ENCODE measurements around the gene FOXJ2.
A peak's percentile ranks its signal among the peaks of the same experiment; 100 is the strongest.
"Not testable (repeated sequence)": the region's sequence is repeated elsewhere in the genome, so short reads cannot be mapped to it uniquely, and the experiment has no call there.

The FOXJ2 gene

DNA sequence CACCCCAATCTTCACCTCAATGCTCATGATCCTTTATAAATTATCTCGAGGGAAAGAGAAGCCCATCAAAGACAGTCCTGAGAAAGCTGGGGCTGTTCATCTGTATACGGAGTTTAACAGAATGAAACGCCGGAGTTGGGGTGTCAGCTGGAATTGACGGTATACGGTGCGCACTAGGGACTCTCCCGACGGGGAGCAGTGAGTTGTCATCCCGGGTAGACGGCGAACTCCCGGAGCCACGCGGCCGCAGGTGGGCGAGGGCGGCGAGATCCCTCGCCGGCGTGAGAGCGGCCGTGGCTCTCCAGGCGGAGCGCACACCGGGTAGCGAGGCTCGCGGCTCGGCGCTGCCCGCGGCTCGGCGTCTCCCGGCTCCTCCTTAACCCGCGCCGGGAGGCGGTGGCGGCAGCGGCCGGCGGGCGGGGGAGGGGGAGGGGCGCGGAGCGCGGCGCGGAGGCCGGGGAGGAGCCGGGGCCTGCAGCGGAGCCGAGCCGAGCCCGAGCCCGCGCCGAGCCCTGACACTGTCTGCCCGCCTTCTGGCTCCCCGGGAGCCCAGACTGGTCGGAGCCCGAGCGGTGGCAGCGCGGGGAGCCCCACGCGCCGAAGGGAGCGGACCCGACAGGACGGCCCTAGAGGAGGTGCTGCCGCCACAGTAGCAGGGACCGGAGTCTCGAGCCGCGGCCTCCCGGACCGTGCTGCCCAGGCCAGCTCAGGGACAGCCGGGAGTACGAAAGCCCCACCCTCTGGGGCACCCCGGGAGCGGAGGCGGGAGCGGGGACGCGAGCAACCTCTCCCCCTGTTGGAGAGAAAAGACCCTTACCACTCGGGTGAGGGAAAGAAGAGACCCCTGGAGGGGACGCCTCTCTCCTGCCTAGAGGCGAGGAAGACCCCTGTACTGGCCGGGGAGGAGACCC, at the start of gene FOXJ2:
Gene FOXJ2 (plus strand): TSS at position 475 of the 911 bp plus-strand sequence. CDS start 7,117 bp downstream, outside the sequence.
- peak; percentile 81 for DNase-seq

DNA sequence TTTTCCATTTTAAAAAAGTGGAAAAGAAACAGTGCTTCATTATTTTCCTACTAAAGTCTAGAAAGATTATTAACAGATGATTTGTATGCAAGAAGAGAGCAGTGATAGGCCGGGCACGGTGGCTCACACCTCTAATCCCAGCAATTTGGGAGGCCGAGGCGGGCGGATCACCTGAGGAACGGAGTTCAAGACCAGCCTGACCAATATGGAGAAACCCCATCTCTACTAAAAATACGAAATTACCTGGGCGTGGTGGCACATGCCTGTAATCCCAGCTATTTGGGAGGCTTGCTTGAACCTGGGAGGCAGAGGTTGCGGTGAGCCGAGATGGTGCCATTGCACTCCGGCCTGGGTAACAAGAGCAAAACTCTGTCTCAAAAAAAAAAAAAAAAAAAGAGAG, 49.5 kb upstream of the FOXJ2 start:
- not testable (repeated sequence) for DNase-seq

DNA sequence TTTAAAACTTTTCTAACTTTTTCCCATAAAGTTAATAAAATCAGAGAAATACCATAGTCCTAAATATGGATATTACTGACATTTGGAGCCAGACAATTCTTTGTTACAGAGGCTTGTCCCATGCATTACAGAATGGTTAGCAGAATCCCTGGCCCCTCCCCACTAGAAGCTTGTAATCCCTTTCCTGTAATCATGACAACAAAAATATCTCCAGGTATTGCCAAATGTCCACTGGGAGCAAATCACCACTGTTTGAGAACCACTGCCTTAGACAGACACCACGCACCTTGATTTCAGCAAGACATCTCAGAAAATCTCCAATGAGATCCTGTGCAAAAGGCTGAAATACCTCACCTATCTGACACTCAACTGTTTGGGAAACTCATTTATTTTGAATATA, 49.1 kb upstream of the FOXJ2 start:
- DNase-seq = not testable (repeated sequence)

DNA sequence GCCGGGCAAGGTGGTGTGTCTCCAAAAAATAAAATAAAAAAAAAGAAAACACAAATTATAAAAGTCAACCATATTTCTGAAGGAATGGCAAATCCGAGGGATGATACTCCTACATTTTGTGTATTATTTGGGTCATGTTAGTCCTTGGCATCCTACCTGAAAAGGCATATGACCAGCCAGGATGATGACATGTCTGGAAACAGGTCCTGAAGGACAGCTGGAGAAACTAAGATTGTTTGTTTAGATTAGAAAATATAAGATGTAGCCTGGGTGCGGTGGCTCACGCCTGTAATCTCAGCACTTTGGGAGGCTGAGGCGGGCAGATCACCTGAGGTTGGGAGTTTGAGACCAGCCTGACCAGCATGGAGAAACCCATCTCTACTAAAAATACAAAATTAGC, 47.6 kb upstream of the FOXJ2 start:
- DNase-seq = no peak

DNA sequence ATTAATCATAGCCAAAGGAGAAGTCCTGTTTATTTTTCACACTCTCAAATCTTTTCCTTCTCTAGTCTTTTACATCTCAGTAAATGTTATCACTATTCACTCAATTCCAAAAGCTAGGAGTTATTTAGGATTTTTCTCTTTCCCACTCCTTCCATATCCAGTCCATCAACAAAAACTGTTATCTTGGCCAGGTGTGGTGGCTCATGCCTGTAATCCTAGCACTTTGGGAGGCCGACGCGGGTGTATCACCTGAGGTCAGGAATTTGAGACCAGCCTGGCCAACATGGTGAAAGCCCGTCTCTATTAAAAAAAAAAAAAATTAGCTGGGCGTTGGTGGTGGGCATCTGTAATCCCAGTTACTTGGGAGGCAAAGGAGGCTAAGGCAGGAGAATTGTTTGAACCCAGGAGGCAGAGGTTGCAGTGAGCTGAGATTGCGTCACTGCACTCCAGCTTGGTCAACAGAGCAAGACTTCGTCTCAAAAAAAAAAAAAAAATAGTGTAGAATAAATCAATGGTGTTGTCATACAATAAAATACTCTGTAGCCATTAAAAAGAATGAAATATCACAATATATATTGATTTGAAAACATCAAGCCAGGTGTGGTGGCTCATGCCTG, 46.6 kb upstream of the FOXJ2 start:
- DNase-seq = no peak

DNA sequence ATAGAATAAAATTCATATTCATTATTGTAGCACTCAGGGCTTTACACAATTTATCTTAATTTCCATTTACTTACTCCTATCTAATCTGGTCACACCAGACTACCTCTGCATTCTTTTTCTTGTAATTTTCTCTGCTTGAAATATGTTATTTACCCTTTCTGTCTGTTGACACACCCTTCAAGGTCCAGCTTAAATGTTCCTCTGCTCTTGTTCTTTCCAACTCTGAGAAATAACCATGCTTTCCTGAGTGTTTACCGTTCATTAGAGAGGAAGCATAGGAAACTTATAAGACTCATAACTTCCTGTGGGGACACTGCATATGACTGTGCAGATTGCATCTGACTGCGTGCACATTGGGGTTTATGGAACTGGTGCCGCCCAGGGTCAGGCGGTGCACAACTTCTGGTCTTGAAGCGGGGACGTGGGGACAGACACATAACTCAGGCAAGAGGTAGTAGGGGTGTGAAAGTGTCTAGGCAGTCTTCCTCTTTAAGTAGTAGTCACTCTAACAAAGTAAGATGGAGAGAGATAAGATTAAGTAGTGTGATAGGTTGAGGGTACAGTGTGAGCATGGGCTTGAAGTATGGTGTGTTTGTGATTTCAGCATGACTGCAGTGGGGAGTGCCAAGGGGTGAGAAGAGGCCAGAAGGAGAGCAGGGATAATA, 42.6 kb upstream of the FOXJ2 start:
- no peak for DNase-seq

DNA sequence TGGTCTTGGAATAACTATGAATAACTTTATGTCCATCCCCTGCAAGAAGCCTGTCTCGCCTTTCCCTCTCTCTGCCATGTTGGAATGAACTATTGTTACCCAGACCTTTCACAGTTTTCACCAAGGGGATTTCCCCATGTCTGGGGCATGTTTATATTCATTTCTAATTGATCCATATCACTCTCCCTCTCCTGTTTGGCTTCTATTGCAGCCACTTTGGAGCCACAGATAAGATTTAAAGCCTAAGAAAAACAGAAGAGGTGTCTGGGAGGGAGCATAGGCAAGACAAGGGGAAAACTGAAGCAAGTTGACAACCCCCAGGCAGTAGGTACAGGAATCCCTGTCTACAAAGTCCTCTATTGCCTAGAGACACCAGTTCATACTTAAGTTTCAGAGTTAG, 41.0 kb upstream of the FOXJ2 start:
- DNase-seq = no peak

DNA sequence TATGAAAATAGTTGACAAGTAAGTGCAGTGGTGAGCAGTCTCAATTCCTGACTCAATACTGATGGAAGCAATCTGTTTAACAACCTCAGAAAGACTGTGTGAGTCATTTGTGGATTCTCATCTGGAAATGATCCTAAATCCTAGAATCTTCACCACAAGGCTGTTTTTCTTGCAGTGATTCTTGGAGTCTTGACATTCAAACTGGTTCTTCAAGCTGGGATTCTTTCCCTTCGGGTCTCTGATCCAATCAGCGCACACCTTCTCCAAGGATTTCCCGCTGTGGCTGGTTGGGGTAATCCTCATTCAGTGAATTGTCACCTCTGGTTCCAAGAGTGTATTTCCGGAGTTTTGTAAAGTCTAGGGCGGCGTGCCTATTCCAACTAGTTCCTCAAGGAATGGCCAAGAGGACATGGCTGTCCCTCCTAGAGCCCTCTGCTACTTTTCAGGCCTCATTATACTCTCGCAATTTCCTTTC, 37.7 kb upstream of the FOXJ2 start:
- DNase-seq = no peak

DNA sequence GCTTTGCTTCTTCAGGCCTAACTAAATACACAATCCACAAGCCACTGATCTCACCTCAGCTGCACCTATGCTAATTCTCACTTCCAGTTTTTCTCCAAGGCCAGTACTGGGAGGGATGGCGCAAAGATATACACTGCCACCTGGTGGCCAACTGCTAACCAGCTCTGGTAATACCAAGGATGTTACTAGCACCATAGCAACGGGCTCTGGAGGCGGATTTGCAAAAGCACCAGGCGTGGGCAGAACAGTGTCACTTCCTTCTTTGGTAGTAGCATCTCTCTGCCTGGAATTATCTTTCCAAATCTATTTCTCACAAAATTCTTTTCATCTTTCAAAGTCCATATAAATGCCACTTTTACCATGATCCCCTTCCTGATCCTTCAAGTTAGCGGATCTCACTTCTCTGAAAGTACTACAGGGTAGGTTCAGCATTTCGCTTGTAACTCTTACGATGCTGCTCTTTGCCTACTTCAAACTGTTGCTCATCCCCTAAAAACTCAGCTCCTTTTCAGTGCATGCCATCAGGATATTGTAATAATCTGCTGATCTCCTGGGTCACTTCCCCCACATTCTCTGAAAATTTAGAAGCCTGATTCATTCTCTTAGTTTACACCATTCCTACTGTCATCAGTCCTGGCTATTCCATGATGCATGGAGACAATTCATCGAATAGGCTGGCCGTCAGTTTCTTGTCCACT, 37.1 kb upstream of the FOXJ2 start:
- peak; percentile 67 for DNase-seq

DNA sequence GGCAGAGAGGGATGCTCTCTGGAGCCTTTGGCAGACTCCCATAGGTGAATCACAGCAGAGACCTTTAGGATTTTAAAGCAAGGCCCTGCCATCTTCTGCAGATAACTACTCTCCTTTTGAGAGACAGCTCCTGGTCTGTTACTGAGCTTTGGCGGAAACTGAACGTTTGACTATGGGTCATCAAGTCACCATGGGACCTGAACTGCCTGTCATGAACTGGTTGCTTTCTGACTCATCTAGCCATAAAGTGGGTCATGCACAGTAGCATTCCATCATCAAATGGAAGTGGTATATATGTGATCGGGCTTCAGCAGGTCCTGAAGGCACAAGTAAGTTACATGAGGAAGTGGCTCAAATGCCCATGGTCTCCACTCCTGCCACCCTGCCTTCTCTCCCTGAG, 31.7 kb upstream of the FOXJ2 start:
- not testable (repeated sequence) for DNase-seq

DNA sequence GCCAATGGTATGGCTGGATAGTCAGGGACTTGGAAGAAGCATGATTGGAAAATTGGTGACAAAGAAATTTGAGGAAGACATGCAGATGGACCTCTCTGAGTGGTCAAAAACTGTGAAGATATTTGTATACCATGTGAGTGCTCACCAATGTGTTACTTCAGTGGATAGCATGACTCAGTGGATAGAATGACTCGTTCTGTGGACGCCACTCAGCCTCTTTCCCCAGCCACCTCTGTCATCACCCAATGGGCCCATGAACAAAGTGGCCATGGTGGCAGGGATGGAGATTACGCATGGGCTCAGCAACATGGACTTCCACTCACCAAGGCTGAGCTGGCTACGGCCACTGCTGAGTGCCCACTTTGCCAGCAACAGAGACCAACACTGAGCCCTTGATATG, 31.0 kb upstream of the FOXJ2 start:
- not testable (repeated sequence) for DNase-seq

DNA sequence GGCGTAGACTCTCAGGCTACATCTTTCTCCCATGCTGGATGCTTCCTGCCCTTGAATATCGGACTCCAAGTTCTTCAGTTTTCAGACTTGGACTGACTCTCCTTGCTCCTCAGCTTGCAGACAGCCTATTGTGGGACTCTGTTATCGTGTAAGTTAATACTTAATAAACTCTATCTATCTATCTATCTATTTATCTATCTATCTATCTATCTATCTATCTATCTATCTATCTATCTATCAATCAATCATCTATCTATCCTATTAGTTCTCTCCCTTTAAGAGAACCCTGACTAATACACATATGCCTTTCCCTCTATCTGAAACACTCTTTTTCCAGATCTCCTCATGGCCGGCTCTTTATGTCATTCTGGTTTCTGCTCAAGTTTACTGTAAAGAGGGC, 27.6 kb upstream of the FOXJ2 start:
- not testable (repeated sequence) for DNase-seq

DNA sequence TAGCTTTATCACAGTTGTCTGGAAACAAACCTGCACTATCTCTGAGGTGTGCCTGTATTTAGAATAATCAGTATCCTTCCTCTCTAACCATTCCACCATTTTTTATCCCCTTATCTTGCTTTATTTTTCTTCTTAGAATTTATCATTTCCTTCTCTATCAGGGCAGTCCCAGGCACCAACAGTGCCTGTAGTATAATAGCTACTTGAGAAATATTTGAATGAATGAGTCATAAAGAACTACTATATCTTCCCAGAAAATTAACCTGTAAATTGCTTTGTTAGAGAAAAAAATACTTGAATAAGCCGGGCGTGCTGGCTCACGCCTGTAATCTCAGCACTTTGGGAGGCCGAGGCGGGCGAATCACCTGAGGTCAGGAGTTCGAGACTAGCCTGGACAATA, 21.2 kb upstream of the FOXJ2 start:
- no peak for DNase-seq

DNA sequence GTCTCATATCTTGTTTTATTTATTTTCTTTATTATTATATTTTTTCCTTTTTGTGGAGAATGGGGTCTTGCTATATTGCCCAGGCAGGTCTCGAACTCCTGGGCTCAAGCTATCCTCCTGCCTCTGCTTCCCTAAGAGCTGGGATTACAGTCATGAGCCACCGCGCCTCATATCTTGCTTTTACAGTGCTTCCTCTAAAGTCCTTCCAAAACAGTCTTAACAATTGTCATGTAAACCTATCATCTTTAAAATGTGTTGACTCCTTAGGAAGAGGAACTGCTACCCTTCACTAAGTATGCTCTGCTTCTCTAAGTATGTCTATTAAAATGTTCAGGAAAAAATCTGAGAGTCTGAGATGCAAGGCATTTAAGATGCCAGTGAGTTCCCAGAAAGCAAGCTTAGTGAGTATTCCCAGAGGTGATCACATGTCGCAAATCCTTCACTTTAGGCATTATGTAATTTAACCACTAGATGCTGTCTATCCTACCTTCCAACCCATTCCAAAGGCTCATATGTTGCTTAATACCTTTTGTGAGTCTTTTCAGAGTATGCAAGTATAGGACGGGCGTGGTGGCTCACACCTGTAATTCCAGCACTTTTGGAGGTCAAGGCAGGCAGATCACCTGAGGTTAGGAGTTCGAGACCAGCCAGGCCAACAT, 19.7 kb upstream of the FOXJ2 start:
- DNase-seq = no peak

DNA sequence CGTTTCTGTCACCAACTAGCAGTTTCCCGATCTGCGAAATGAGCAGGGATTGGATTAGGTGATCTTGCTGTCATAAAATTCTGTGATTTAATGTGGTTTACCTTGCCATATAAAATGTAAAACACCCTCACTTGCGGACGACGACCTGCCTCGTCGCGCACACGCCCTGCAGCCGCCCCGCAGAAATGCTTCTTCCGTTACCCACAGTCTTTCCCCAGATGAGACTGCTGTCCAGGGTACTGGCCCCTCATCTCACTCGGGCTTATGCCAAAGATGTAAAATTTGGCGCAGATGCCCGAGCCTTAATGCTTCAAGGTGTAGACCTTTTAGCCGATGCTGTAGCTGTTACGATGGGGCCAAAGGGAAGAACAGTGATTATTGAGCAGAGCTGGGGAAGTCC, 17.7 kb upstream of the FOXJ2 start:
- no peak for DNase-seq

DNA sequence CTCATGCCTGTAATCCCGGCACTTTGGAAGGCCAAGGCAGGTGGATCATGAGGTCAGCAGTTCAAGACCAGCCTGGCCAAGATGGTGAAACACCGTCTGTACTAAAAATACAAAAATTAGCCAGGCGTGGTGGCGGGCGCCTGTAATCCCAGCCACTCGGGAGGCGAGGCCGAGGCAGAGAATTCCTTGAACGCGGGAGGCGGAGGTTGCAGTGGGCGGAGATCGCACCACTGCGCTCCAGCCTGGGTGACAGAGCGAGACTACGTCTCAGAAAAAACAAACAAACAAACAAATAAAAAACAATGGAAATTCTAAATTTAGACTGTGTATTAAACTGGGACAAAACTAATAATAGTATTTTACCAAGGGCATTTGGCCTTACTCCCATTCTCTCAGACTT, 14.3 kb upstream of the FOXJ2 start:
- DNase-seq = not testable (repeated sequence)

DNA sequence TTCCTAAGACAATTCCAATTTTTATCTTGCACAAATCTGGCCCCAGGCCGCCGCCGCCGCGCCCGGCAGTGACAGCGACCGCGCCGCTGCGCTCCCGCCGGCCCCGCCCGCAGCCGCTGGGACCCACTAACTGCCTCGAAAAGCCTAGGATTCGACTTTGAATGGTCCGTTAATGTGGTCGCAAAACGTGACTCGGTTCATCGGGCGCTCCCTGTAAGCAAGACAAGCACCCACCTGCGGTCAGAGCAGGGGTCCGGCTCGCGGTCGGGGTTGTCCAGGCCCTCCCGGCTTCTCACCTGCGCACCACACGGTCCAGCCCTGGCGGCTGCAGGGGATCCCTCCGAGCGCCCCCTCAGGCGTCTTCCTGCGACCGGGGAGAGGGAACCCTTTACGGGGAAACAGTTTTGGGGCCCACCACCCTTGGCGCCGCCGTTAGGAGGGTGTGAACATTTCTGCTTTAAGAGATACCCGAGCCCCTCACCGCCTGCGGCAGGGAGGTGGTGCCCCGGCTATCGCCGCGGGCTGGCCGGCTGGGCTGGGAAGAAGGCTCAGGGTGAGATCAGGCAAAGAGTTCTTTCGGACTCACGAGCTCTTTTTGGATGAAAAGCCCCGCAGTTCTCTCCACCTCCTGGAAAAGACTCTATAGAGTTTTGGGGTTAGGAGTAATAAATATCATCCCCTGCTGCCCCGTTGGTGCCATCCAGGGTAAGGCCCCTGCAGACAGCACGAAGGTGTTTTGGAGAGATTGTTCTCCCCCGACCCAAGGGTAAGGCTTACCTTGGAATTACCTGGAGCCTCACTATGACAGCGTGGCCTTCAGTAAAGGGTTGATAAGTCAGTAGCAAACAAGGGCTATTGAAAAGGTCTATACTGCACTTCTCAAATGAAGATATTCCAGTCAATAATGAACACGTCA, 13.6 kb upstream of the FOXJ2 start:
- DNase-seq = peak; percentile 37

DNA sequence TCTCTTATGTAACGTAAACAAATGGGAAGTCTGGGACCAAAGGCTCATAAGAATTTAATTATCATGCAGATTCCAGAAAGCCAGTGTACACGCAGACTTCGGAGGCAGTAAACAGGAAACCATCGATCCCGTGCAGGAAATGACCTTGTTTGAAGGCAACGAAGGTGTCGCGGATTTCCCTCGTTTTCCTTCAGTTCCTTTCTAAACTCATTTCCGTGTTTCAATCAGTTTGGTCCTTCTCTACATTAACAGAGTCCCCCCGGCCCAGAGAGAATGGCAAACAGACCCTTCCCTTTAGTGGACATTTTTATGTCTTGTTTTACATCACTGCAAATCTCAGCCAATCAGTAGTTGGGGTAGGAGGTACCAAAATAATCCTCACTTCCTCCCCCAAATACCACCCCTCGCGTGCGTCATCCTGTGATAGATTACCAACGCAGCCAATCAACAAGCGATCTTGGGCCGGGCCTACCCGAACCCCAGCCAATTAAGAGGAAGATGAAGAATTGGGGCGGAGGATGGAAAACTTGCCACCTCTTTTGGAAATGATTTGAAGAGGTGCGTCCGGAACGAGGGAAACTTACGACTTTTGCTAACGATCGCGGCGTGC, 6.1 kb upstream of the FOXJ2 start:
- peak; percentile 99 for DNase-seq

DNA sequence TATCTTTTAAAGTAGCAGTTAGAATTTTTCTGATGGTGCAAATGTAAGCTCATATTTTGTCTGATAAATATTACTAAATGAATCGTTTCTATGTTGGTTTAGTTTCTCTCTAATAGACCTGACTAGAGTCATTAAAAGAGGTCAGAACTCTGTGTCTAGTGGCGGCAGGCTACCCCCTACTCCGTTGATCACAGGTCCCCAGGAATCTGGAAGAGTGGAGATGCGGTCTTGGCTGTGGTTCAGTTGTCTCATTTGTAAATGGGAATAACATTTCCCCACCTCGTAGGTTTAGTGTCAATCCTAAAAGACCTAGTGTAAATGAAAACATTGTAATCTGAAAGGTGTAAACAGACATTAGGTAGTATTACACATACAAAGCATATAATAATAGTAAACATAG, 4.7 kb upstream of the FOXJ2 start:
- DNase-seq = no peak

DNA sequence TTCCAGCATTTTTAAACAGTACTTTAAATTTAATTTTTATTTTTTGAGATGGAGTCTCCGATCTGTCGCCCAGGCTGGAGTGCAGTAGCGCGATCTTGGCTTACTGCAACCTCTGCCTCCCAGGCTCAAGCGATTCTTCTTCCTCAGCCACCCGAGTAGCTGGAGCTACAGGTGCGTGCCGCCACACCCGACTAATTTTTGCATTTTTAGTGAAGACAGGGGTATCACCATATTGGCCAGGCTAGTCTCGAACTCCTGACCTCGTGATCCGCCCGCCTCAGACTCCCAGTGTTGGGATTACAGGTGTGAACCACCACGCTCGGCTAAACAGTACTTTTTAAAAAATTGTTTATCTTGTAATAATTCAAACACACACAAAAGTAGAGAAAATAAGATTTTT, 4.2 kb upstream of the FOXJ2 start:
- DNase-seq = no peak

DNA sequence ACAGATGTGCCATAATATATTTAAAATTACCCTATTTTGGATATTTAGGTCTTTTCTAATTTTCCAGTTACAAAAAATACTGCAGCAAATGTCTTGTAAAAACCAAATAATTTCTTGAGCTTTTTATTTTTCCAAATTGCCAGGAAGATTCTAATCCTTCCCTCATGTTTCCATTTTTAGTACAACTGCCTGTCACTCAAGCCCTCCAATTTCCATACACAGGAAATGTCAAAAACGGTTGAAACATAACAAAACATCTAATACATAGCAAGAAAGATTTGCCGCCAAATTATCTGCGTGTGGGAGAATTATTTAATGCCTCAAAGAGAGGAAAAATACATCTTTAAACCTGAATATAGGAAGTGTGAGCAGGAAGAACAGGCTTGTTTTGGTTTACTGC, 2.3 kb upstream of the FOXJ2 start:
- no peak for DNase-seq
